Myometrial cell (primary cell): Measurements from ENCODE around the gene ADPRS. TPM values are rescaled to one million over a fixed set of nuclear protein-coding genes. Genes with fewer than 3 reads are reported as not detected.

Source experiments
- total RNA-seq: library from RNA; depleted of rRNA; stranded (reverse); fragments of >200 nt; gene quantifications from 2 replicates; pipeline ENCODE4 v1.2.3, GENCODE V29; 2015

The ADPRS gene, protein sequence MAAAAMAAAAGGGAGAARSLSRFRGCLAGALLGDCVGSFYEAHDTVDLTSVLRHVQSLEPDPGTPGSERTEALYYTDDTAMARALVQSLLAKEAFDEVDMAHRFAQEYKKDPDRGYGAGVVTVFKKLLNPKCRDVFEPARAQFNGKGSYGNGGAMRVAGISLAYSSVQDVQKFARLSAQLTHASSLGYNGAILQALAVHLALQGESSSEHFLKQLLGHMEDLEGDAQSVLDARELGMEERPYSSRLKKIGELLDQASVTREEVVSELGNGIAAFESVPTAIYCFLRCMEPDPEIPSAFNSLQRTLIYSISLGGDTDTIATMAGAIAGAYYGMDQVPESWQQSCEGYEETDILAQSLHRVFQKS
- total RNA-seq = 50.7 and 53.9 TPM in 2 replicates

DNA sequence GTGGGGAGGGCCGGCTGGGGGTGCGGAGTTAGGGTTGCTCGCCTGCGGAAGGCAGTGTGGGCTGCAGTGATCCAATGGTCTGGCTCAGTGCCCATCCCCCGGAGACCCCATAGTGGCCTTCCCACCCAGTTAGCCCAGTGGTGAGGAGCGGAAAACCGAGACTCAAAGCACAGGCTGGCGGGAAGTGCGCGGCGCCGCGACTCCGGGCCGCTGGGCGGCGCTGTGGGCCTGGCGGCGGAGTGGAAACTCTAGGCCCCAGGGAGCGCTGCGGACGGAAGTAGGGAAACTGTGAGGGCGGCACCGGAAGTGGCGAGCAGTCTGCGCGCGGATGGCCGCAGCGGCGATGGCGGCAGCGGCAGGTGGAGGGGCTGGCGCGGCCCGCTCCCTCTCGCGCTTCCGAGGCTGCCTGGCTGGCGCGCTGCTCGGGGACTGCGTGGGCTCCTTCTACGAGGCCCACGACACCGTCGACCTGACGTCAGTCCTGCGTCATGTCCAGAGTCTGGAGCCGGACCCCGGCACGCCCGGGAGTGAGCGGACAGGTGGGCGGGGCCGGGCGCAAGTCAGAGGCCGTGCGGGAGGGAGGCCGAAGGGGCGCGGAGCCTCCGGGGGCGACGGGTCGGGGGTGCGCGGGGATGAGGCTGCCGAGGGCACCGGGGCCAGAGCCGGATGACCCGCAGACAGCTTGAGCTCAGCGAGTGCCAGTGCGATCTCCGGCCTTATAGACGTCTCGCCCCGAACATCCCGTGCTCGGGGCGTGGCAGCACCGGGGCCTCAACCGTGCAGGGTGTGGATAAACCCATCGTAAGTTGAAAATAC is at the start of gene ADPRS:
TSS of gene ADPRS (plus strand) at position 316 of the 816 bp plus-strand sequence. CDS start at position 329, 13 bp downstream.

DNA sequence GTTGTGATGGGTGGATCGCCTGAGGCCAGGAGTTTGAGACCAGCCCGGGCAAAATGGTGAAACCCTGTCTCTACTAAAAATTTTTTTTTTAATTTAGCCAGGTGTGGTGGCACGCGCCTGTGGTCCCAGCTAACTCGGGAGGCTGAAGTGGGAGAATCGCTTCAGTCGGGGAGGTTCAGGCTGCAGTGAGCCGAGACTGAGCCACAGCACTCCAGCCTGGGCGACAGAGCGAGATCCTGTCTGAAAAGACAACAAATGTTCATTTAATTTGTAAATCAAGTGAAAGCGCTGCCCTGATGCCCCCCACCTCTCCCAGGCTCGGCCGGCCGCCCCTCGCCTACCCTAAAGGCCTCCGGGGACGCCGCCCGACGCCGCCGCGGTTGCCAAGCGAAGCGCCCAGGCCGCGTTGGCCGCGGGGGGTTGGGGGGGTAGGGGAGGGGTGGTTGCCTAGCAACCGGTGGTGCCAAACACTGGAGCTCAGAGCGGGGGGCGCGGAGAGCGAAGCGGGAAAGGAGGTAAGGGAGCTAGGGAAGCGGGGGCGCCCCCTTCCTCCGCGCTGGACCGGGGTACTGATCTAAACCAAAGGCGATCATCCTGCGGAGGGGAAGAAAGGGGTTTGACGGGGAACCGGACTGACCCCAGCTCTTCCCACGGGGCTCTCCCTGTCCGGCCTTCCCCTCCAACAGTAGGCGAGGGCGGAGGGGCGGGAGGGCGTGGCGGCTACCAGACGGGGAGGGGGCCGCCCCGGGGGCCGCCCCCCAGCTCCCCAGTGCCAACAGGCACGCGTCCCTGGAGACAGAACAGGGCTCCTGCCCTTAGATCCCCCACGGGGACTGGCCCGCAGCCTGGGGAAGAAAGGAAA is 4.8 kb upstream of the ADPRS start, which contains the start of gene TEKT2:
TSS of gene TEKT2 (plus strand) at position 460 of the 862 bp plus-strand sequence. CDS start 828 bp downstream, outside the sequence.

DNA sequence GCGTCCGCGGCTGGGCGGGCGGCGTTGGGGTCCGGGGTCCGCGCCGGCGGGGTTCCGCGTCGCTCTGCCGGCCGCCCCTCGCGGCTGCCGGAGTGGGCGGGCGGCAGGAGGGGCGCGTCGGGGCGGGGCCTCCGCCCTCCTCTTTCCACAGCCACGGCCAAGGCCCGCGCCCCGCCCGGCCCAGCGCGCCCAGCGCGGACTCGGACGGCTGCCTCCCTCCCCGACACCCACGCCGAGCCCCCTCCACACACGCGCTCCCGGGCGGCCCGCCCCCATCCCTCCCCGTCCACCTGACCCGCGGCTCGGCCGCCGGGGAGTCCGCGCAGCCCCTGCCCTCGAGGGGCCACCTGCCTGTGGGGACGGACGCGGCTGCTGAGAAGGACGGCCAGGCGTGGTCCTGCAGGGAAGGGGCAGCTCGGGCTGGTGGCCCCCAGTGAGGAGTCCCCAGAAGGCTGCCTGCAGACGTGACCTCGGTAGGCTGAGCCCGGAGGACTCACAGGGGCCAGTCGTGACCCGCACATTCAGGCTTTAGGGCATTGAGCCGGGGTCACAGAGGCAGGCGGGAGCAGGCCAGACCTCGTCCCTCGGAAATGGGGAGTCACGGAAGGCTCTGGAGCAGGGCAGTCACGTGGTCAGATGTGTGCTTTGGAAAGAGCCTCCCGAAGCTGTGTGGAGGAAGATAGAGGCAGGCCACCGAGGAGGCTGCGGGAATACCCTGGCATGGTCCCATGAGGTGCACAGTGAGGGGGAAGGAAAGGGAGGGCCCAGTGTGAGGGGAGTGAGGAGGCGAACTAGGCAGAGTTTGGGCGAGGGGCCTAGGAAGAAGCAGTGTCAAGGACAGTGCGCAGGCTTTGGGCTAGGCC is 36.7 kb downstream of the ADPRS start, which contains the start of gene COL8A2:
TSS of gene COL8A2 (minus strand) at position 94 of the 863 bp plus-strand sequence. CDS start 24,980 bp downstream, outside the sequence.

Other genes starting within 250 kb of the ADPRS start
- gene AGO1, start 205.7 kb upstream of the ADPRS start, total RNA-seq = 16.5 and 25.9 TPM in 2 replicates
- gene AGO3, start 157.8 kb upstream of the ADPRS start, total RNA-seq = 7.4 and 9.2 TPM in 2 replicates
- gene TEKT2, start 4.8 kb upstream of the ADPRS start, total RNA-seq = not detected in 2 replicates
- 6.2 and 9.2 TPM in 2 replicates for gene COL8A2, start 36.3 kb downstream of the ADPRS start, total RNA-seq
- gene TRAPPC3, start 60.6 kb downstream of the ADPRS start, total RNA-seq = 123 and 145 TPM in 2 replicates
- 187 and 188 TPM in 2 replicates for gene MAP7D1, start 67.3 kb downstream of the ADPRS start, total RNA-seq
- 73.8 and 89.7 TPM in 2 replicates for gene THRAP3, start 135.6 kb downstream of the ADPRS start, total RNA-seq
- gene SH3D21, start 217.5 kb downstream of the ADPRS start, total RNA-seq = 0.86 and 2.1 TPM in 2 replicates
- 399 and 539 TPM in 2 replicates for gene EVA1B, start 234.8 kb downstream of the ADPRS start, total RNA-seq